ENCODE results near the gene SFTPD.

DNA sequence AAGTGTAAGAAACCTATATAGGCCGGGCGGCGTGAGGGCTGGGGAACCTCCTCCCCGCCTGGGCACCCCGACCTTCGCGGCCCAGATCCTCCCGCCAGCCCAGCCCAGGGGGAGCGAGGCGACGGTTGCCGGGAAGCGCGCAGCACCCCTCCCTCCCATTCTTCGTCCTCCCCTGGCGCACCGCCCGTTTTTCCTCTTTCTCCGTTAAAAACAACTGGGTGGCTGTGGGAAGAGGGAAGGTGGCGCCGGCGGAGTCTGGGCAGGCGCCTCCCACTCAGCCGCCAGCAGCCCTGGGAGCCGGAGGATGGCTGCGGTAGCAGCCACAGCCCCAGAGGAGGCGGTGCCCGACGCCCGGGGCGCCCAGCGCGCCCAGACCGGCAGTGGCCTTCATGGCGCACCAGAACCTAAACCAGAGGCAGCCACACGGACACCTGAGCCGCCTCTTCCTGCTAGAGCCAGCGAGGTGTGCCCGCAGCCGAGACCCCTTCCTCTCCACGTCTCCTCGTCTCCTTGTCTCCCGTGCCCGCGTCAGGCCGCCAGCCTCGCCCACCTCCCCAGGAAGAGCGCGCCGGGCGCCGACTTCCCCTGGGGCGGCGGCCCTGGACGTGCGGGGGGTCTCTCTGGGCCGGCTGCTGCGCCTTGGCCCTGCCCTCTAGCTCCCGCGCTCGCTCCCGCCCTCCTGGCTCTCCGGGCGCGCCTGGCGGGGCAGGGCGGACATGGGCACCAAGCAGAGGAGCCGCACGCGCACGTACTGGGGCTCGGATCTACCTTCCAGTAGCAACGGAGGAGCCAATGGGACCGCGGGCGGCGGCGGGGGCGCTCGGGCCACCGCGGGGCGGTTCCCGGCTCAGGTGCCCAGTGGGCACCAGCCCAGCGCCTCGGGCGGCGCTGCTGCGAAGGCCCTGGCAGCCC lies 32.8 kb upstream of the SFTPD start:
- TF ChIP-seq EZH2 (IDR thresholded peaks at IDR 0.05; ENCODE audit: borderline replicate concordance, low read length) (no peak), CTCF (conservative IDR thresholded peaks at IDR 0.05 in 1 of 2, IDR thresholded peaks at IDR 0.05 in 1 of 2; ENCODE audit: extremely low read depth in 1 of 2, insufficient read depth in 1 of 2, low read depth in 1 of 2, low read length in 2 of 2) (peak in 1 of 2 donors; percentile 23)

Data from mammary epithelial cell (primary cell).